Muscle layer of duodenum (tissue), 2 donors: Measurements from ENCODE around the gene ATP7A.

ENCODE experiments used
- H3K27ac ChIP-seq: one replicate; pipeline ENCODE4 v1.7.0; 2013; ENCODE audit warnings: mild to moderate bottlenecking, low read length
- H3K27me3 ChIP-seq: one replicate; pipeline ENCODE4 v1.7.0; 2013; ENCODE audit warnings: low read depth, mild to moderate bottlenecking, control low read depth, low read length
- H3K36me3 ChIP-seq, 2 donors: one replicate each; pipeline ENCODE4 v1.7.0; 2013; ENCODE audit warnings: low read length in 2 of 2, control low read depth in 1 of 2, mild to moderate bottlenecking in 1 of 2; ENCODE audit not compliant: insufficient read depth in 2 of 2, control insufficient read depth in 1 of 2
- H3K4me1 ChIP-seq, 2 donors: one replicate each; pipeline ENCODE4 v1.7.0; 2013; ENCODE audit warnings: low read length in 2 of 2, mild to moderate bottlenecking in 2 of 2, control low read depth in 1 of 2, moderate library complexity in 1 of 2; ENCODE audit not compliant: insufficient read depth in 2 of 2, control insufficient read depth in 1 of 2
- H3K4me3 ChIP-seq, 2 donors: one replicate each; pipeline ENCODE4 v1.7.0; 2013; ENCODE audit warnings: low read length in 2 of 2, low read depth in 1 of 2, mild to moderate bottlenecking in 1 of 2
- H3K9me3 ChIP-seq, 2 donors: one replicate each; pipeline ENCODE4 v1.7.0; 2013; ENCODE audit warnings: low read length in 2 of 2, control low read depth in 1 of 2, mild to moderate bottlenecking in 1 of 2; ENCODE audit not compliant: control insufficient read depth in 1 of 2
- donor health status: healthy.

Gene ATP7A

GRCh38 chrX:77977095-77977494, 66.6 kb downstream of the ATP7A start:
- Histone ChIP-seq H3K27ac (no peak overlapping the region), H3K36me3 (peaks cover 0 to 5% of the 10 kb centered on the region in 2 donors), H3K4me1 (no peaks in the 10 kb centered on the region), H3K9me3 (no peaks in the 10 kb centered on the region), H3K27me3 (no peaks in the 10 kb centered on the region), H3K4me3 (no peak overlapping the region)

GRCh38 chrX:77977518-77977917, 67.0 kb downstream of the ATP7A start:
- Histone ChIP-seq H3K36me3 (peaks cover 0 to 5% of the 10 kb centered on the region in 2 donors), H3K4me3 (no peak overlapping the region), H3K9me3 (no peaks in the 10 kb centered on the region), H3K4me1 (no peaks in the 10 kb centered on the region), H3K27ac (no peak overlapping the region), H3K27me3 (no peaks in the 10 kb centered on the region)

- Histone ChIP-seq H3K4me1 (no peaks in the 10 kb centered on the region), H3K36me3 (no peaks in the 10 kb centered on the region)
Observed at GRCh38 chrX:77979870-77980269, 69.4 kb downstream of the ATP7A start.

GRCh38 chrX:78011846-78012245, 101.4 kb downstream of the ATP7A start:
- Histone ChIP-seq H3K9me3 (no peaks in the 10 kb centered on the region), H3K27me3 (no peaks in the 10 kb centered on the region), H3K36me3 (no peaks in the 10 kb centered on the region), H3K4me1 (no peaks in the 10 kb centered on the region), H3K27ac (no peak overlapping the region), H3K4me3 (no peak overlapping the region)

More at GRCh38 chrX:77979870-77980269, 69.4 kb downstream of the ATP7A start:
- Histone ChIP-seq H3K27ac (no peak overlapping the region), H3K4me3 (no peak overlapping the region), H3K9me3 (no peaks in the 10 kb centered on the region), H3K27me3 (no peaks in the 10 kb centered on the region)

- no peaks in the 10 kb centered on the region for H3K9me3 ChIP-seq
- no peaks in the 10 kb centered on the region for H3K4me1 ChIP-seq
- no peak overlapping the region for H3K27ac ChIP-seq
- no peaks in the 10 kb centered on the region for H3K36me3 ChIP-seq
- no peaks in the 10 kb centered on the region for H3K27me3 ChIP-seq
- no peak overlapping the region for H3K4me3 ChIP-seq
Observed at GRCh38 chrX:78019586-78020483, 109.3 kb downstream of the ATP7A start.

GRCh38 chrX:78024349-78025059, 114.0 kb downstream of the ATP7A start:
- H3K4me3 ChIP-seq = no peak overlapping the region
- no peaks in the 10 kb centered on the region for H3K27me3 ChIP-seq
- no peaks in the 10 kb centered on the region for H3K36me3 ChIP-seq

GRCh38 chrX:78027798-78028197, 117.3 kb downstream of the ATP7A start:
- Histone ChIP-seq H3K27ac (no peak overlapping the region), H3K27me3 (no peaks in the 10 kb centered on the region), H3K4me1 (no peaks in the 10 kb centered on the region), H3K9me3 (no peaks in the 10 kb centered on the region), H3K36me3 (no peaks in the 10 kb centered on the region), H3K4me3 (no peak overlapping the region)

More at GRCh38 chrX:78024349-78025059, 114.0 kb downstream of the ATP7A start:
- Histone ChIP-seq H3K9me3 (no peaks in the 10 kb centered on the region), H3K27ac (no peak overlapping the region), H3K4me1 (no peaks in the 10 kb centered on the region)

GRCh38 chrX:78029663-78030062, 119.2 kb downstream of the ATP7A start:
- Histone ChIP-seq H3K4me3 (no peak overlapping the region), H3K4me1 (no peaks in the 10 kb centered on the region), H3K36me3 (no peaks in the 10 kb centered on the region), H3K9me3 (no peaks in the 10 kb centered on the region), H3K27me3 (no peaks in the 10 kb centered on the region), H3K27ac (no peak overlapping the region)

GRCh38 chrX:78035061-78035460, 124.6 kb downstream of the ATP7A start:
- Histone ChIP-seq H3K27me3 (no peaks in the 10 kb centered on the region), H3K4me1 (no peaks in the 10 kb centered on the region), H3K9me3 (no peaks in the 10 kb centered on the region), H3K36me3 (no peaks in the 10 kb centered on the region), H3K27ac (no peak overlapping the region), H3K4me3 (no peak overlapping the region)

- no peaks in the 10 kb centered on the region for H3K27me3 ChIP-seq
- H3K36me3 ChIP-seq = no peaks in the 10 kb centered on the region
Observed at GRCh38 chrX:78037881-78038280, 127.4 kb downstream of the ATP7A start.

GRCh38 chrX:78042601-78043000, 132.1 kb downstream of the ATP7A start:
- Histone ChIP-seq H3K9me3 (no peaks in the 10 kb centered on the region), H3K4me1 (no peaks in the 10 kb centered on the region), H3K36me3 (peaks cover 4 to 6% of the 10 kb centered on the region in 2 donors), H3K27me3 (no peaks in the 10 kb centered on the region), H3K27ac (no peak overlapping the region), H3K4me3 (no peak overlapping the region)

More at GRCh38 chrX:78037881-78038280, 127.4 kb downstream of the ATP7A start:
- no peak overlapping the region for H3K27ac ChIP-seq
- no peak overlapping the region for H3K4me3 ChIP-seq
- H3K9me3 ChIP-seq = no peaks in the 10 kb centered on the region
- no peaks in the 10 kb centered on the region for H3K4me1 ChIP-seq
